ENCODE results near the gene TPCN1. TPM values are rescaled to one million over a fixed set of nuclear protein-coding genes. Genes with fewer than 3 reads are reported as not detected.

Gene TPCN1
- total RNA-seq, 1 experiment from 2014 or later, result 18.8 TPM

DNA sequence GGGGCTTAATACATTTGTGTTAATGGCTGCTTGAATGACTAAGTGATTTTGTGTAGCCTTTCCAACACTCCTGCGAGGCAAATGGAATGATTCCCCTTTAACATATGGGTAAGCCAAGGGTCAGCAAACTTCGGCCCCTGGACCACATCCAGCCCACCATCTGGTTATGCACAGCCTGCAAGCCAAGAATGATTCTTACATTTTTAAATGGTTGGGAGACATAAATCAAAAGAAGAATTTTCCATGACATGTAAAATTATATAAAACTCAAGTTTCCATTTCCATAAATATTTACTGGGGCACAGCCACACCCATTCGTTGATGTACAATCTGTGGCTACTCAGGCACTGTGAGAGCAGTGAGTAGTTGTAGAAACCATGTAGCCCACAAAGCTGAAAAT is 104.7 kb downstream of the TPCN1 start:
- H3K4me3 ChIP-seq (ENCODE audit: low read depth, low read length, poor library complexity, severe bottlenecking), result no peak overlapping the region
- H3K27ac ChIP-seq (ENCODE audit: low read depth, low read length, poor library complexity, severe bottlenecking), result no peak overlapping the region
- POLR2A ChIA-PET (ENCODE audit: low non-redundant PET), result no interaction called here
- H3K36me3 ChIP-seq (ENCODE audit: insufficient read depth, low read length, poor library complexity, severe bottlenecking), result no peaks in the 10 kb centered on the region
- intact Hi-C loops (cut with micrococcal nuclease; ENCODE audit: unreplicated experiment), result loop anchor here (10.0 kb wide), 1 partner anchor 131 kb away; no protein-coding TSS in a partner anchor
- DNase-seq (ENCODE audit: low spot score), result no peak
- no TSS peak for BruUV-seq (replicated peaks)
- H3K9me3 ChIP-seq (ENCODE audit: low read depth, low read length, poor library complexity, severe bottlenecking), result no peaks in the 10 kb centered on the region
- CTCF ChIA-PET, result no interaction called here
- TF ChIP-seq EZH2 (IDR thresholded peaks at IDR 0.05; ENCODE audit: borderline replicate concordance, low read depth, low read length, poor library complexity, severe bottlenecking), result no peak
- TF ChIP-seq, protein P1, sequence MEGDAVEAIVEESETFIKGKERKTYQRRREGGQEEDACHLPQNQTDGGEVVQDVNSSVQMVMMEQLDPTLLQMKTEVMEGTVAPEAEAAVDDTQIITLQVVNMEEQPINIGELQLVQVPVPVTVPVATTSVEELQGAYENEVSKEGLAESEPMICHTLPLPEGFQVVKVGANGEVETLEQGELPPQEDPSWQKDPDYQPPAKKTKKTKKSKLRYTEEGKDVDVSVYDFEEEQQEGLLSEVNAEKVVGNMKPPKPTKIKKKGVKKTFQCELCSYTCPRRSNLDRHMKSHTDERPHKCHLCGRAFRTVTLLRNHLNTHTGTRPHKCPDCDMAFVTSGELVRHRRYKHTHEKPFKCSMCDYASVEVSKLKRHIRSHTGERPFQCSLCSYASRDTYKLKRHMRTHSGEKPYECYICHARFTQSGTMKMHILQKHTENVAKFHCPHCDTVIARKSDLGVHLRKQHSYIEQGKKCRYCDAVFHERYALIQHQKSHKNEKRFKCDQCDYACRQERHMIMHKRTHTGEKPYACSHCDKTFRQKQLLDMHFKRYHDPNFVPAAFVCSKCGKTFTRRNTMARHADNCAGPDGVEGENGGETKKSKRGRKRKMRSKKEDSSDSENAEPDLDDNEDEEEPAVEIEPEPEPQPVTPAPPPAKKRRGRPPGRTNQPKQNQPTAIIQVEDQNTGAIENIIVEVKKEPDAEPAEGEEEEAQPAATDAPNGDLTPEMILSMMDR (conservative IDR thresholded peaks at IDR 0.05; ENCODE audit: low read depth, low read length), result no peak
- H3K4me1 ChIP-seq (ENCODE audit: insufficient read depth, low read length, poor library complexity, severe bottlenecking), result no peaks in the 10 kb centered on the region
- H3K27me3 ChIP-seq (replicated peaks; ENCODE audit: insufficient read depth, low read depth, low read length, poor library complexity), result no peaks in the 10 kb centered on the region

DNA sequence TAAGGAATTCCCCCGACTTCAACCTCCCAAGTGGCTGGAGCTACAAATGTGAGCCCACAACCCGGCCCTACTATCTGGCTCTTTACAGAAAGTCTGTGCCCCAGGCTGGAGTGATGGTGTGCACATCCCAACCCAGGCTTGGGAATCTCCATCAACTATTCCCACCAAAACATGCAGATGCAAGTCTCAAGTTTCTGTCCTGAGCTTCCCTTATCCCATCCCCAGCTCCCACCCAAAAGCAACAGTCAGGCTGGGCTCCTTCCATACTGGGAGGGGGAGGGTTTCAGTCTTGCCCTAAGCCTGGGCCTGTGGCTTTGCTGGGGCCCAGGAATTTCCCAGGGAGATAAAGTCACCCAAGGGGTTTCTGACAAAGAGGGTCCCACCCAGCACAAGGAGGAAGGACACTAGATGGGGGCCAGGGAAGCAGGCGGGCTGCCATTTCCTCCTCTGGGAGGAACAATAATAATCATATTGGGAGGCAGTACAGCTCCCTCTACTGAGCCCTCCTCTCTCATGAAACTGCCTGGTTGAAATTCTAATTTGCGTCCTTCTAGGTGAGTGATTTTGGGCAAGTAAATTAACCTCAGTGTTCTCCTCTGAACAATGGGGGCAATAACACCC is 105.6 kb downstream of the TPCN1 start:
- Histone ChIP-seq H3K9me3 (ENCODE audit: low read depth, low read length, poor library complexity, severe bottlenecking) (no peaks in the 10 kb centered on the region), H3K27ac (ENCODE audit: low read depth, low read length, poor library complexity, severe bottlenecking) (no peak overlapping the region), H3K27me3 (replicated peaks; ENCODE audit: insufficient read depth, low read depth, low read length, poor library complexity) (no peaks in the 10 kb centered on the region), H3K36me3 (ENCODE audit: insufficient read depth, low read length, poor library complexity, severe bottlenecking) (no peaks in the 10 kb centered on the region), H3K4me1 (ENCODE audit: insufficient read depth, low read length, poor library complexity, severe bottlenecking) (no peaks in the 10 kb centered on the region), H3K4me3 (ENCODE audit: low read depth, low read length, poor library complexity, severe bottlenecking) (no peak overlapping the region)
- TF ChIP-seq, protein P1 (conservative IDR thresholded peaks at IDR 0.05; ENCODE audit: low read depth, low read length), result no peak
- no peak for TF ChIP-seq EZH2 (IDR thresholded peaks at IDR 0.05; ENCODE audit: borderline replicate concordance, low read depth, low read length, poor library complexity, severe bottlenecking)
- ChIA-PET CTCF (no interaction called here), POLR2A (ENCODE audit: low non-redundant PET) (no interaction called here)
- intact Hi-C loops (cut with micrococcal nuclease; ENCODE audit: unreplicated experiment), result loop anchor here (10.0 kb wide), 1 partner anchor 132 kb away; no protein-coding TSS in a partner anchor
- no peak for DNase-seq (ENCODE audit: low spot score)
- no TSS peak for BruUV-seq (replicated peaks)

DNA sequence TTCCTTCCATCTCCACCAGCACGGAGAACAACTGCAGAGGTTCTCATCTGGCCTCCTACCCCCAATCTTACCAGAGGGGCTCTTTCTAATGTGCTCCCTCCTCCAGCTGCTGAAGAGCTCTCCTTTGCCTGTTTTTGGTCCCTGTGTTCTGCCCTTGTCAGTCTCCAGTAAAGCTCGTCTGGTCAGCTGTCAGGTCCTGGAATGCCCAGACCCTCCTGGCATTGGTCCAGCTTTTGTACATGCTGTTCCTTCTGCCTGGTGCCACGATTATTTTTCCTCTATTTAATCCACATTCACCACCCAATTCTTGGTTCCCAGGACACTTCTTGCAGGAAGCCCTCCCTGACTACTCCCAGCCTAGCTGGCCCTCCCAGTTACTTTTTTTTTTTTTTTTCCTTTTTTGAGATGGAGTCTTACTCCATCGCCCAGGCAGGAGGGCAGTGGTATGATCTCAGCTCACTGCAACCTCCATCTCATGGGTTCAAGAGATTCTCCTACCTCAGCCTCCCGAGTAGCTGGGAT is 107.2 kb downstream of the TPCN1 start:
- Histone ChIP-seq H3K27me3 (replicated peaks; ENCODE audit: insufficient read depth, low read depth, low read length, poor library complexity) (no peaks in the 10 kb centered on the region), H3K4me1 (ENCODE audit: insufficient read depth, low read length, poor library complexity, severe bottlenecking) (no peaks in the 10 kb centered on the region), H3K36me3 (ENCODE audit: insufficient read depth, low read length, poor library complexity, severe bottlenecking) (no peaks in the 10 kb centered on the region), H3K4me3 (ENCODE audit: low read depth, low read length, poor library complexity, severe bottlenecking) (no peak overlapping the region), H3K27ac (ENCODE audit: low read depth, low read length, poor library complexity, severe bottlenecking) (no peak overlapping the region), H3K9me3 (ENCODE audit: low read depth, low read length, poor library complexity, severe bottlenecking) (no peaks in the 10 kb centered on the region)
- CTCF ChIA-PET, result no interaction called here
- POLR2A ChIA-PET (ENCODE audit: low non-redundant PET), result no interaction called here
- DNase-seq (ENCODE audit: low spot score), result no peak
- intact Hi-C loops (cut with micrococcal nuclease; ENCODE audit: unreplicated experiment), result loop anchor here (10.0 kb wide), 1 partner anchor 134 kb away; no protein-coding TSS in a partner anchor
- no TSS peak for BruUV-seq (replicated peaks)
- no peak for TF ChIP-seq EZH2 (IDR thresholded peaks at IDR 0.05; ENCODE audit: borderline replicate concordance, low read depth, low read length, poor library complexity, severe bottlenecking)
